ENCODE results near the gene USP19. TPM values are rescaled to one million over a fixed set of nuclear protein-coding genes. Genes with fewer than 3 reads are reported as not detected.
A peak's percentile ranks its signal among the peaks of the same experiment; 100 is the strongest.

The USP19 gene
- total RNA-seq, 1 experiment from 2014 or later, result 66.3 TPM

GRCh38 chr3:49133226-49133951 is 12.8 kb upstream of the USP19 start:
- H3K4me3 Mint-ChIP-seq, result peak overlapping the region; percentile 83 to 93
- peak overlapping the region; percentile 72 for H3K18ac ChIP-seq (ENCODE audit: insufficient read length, low read depth, low read length)
- H2BK12ac ChIP-seq (ENCODE audit: insufficient read length, low read depth, low read length), result no peak overlapping the region
- peaks cover 11% of the 10 kb centered on the region for H3K27me3 Mint-ChIP-seq (ENCODE audit: low read depth)
- H3K14ac ChIP-seq (ENCODE audit: insufficient read depth, low read length), result peak overlapping the region; percentile 88
- TF ChIP-seq CTCF (conservative IDR thresholded peaks at IDR 0.05), result no peak
- H3K27ac ChIP-seq (ENCODE audit: insufficient read length, low read depth, low read length), result no peak overlapping the region
- H3K36me3 Mint-ChIP-seq (ENCODE audit: insufficient read depth in 1 of 3, low read depth in 3 of 3), result peaks cover 0 to 6% (median 5%) of the 10 kb centered on the region in 3 experiments; a peak in 2 of 7 replicates
- H3K23me2 ChIP-seq (ENCODE audit: insufficient read length, low read depth, low read length, poor library complexity, severe bottlenecking), result peaks cover 15% of the 10 kb centered on the region
- H3K4me1 ChIP-seq (ENCODE audit: insufficient read depth, low read length), result peaks cover 2% of the 10 kb centered on the region; the same call in 1 of the 2 replicates
- H3K9ac ChIP-seq (ENCODE audit: extremely low read depth, insufficient read length, low read length), result peak overlapping the region; percentile 59
- no peak overlapping the region for H2BK15ac ChIP-seq (ENCODE audit: low read depth, low read length)
- H2BK20ac ChIP-seq (ENCODE audit: low read depth, low read length, poor library complexity, severe bottlenecking), result no peak overlapping the region
- no peaks in the 10 kb centered on the region for H3K9me3 Mint-ChIP-seq
- H4K8ac ChIP-seq (replicated peaks; ENCODE audit: insufficient read length, low read depth, low read length), result no peak overlapping the region
- H3K4ac ChIP-seq (ENCODE audit: low read depth, low read length), result no peak overlapping the region
- H2BK120ac ChIP-seq (ENCODE audit: low read depth, low read length, poor library complexity, severe bottlenecking), result no peak overlapping the region
- H3K27me3 ChIP-seq (ENCODE audit: insufficient read depth, low read length), result no peaks in the 10 kb centered on the region
- H4K5ac ChIP-seq (ENCODE audit: insufficient read length, low read depth, low read length), result no peak overlapping the region
- no peaks in the 10 kb centered on the region for H3K79me2 ChIP-seq (ENCODE audit: insufficient read depth, low read length)
- peak overlapping the region in 2 of 3 experiments; percentile 79 to 98; a peak in 5 of 7 replicates for H3K27ac Mint-ChIP-seq
- H3K4me1 Mint-ChIP-seq, result peaks cover 8 to 12% of the 10 kb centered on the region in 2 experiments; a peak in 3 of 4 replicates
- H3K23ac ChIP-seq (ENCODE audit: insufficient read length, low read depth, low read length), result no peak overlapping the region
- peak overlapping the region; percentile 97 for H3K4me2 ChIP-seq (ENCODE audit: insufficient read depth, insufficient read length, low read length)
- no peak overlapping the region for H3T11ph ChIP-seq (ENCODE audit: low read length)
- H2AFZ ChIP-seq (ENCODE audit: low read length), result peak overlapping the region; percentile 87
- H3K56ac ChIP-seq (ENCODE audit: insufficient read length, low read depth, low read length), result no peak overlapping the region
- H4K20me1 ChIP-seq (ENCODE audit: control insufficient read depth, insufficient read depth, insufficient read length), result no peaks in the 10 kb centered on the region
- no peak overlapping the region for H2BK5ac ChIP-seq (ENCODE audit: insufficient read length, low read length)
- no CpG with 5 or more reads among the region's 30 CpGs for WGBS (ENCODE audit: extremely low coverage, insufficient read length, low lambda C conversion rate)
- no peaks in the 10 kb centered on the region for H3K9me3 ChIP-seq (ENCODE audit: control insufficient read depth, low read depth, low read length)
- no peaks in the 10 kb centered on the region for H3K79me1 ChIP-seq (ENCODE audit: insufficient read depth, low read depth, low read length, poor library complexity, severe bottlenecking)
- H4K91ac ChIP-seq (ENCODE audit: insufficient read length, low read depth, low read length), result no peak overlapping the region
- H2AK5ac ChIP-seq (ENCODE audit: insufficient read length, low read length), result no peak overlapping the region
- DNase-seq, result peak; percentile 81
